HG02588 (cell line): ENCODE results near the gene TFRC.
"Not testable (repeated sequence)": the region's sequence is repeated elsewhere in the genome, so short reads cannot be mapped to it uniquely, and the experiment has no call there.

Source experiments
- ATAC-seq: cut with Tn5 transposase; IDR thresholded peaks from one replicate; pipeline ENCODE4 v1.9.1; 2021; ENCODE audit warnings: mild to moderate bottlenecking, moderate library complexity; ENCODE audit not compliant: unreplicated experiment

Gene TFRC

DNA sequence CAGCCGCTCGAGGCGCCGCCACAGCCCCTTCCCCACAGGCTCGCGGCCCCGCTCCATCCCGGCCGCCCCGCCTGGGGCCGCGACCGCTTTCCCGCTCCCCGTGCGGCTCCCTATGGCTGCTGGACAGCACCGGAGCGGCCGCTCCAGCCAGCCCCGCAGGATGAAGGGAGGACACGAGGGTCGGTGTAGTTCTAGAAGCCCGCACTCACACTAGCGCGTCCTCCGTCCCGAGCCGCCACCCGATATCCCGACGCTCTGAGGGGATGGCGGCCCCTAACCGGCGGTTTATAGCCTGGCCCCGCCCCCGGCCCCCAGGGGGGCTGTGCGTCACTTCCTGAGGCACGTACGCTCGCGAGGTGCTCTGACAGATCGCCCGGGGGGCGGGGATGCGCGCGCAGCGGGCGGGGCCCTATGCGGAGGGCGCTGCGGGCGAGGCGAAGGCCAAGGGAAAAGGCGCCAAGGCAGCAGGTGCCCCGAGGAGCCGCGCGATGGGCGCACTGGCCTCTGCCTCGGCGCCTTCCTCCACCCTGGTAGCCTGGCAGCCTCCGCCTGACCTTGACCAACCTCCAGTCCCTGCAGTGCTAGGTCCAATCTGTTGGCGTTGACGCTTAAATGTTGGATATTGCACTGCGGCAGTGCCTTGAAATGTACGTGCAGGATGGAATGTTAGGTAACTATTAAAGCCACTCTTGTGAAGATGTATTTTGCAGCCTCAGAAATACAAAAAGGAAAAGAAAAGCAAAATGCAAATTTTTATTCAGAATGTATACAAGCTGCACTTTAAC is at the start of gene TFRC:
Gene TFRC (minus strand): TSS at position 257 of the 785 bp plus-strand sequence. CDS start 4,991 bp downstream, outside the sequence.
- peak; percentile 81 for ATAC-seq

DNA sequence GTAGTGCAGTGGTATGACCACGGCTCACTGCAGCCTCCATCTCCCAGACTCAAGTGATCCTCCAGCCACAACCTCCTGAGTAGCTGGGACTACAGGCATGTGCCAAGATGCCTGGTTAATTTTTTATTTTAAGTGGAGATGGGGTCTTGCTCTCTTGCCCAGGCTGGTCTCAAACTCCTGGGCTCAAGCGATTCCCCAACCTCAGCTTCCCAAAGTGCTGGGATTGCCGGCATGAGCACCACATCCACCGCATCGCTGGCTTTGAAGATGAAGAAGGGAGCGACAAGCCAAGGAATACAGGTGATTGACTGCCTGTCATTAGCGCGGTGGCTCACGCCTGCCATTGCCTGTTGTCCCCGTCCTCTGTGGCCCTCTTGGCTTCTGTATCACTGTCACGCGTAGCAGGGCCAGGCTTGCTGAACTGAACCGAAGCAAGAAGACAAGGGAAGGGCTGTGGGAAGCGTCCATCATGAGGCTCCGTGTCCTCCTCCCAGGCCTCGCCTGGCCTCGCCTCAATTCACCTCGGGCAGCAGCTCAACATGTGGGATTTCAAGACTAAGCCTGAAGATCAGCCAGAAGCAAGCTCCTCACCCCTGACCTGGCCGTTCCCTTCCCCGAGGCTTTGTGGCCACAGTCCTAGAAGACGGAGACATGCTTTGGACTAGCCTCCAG is 46.4 kb upstream of the TFRC start:
- no peak for ATAC-seq

DNA sequence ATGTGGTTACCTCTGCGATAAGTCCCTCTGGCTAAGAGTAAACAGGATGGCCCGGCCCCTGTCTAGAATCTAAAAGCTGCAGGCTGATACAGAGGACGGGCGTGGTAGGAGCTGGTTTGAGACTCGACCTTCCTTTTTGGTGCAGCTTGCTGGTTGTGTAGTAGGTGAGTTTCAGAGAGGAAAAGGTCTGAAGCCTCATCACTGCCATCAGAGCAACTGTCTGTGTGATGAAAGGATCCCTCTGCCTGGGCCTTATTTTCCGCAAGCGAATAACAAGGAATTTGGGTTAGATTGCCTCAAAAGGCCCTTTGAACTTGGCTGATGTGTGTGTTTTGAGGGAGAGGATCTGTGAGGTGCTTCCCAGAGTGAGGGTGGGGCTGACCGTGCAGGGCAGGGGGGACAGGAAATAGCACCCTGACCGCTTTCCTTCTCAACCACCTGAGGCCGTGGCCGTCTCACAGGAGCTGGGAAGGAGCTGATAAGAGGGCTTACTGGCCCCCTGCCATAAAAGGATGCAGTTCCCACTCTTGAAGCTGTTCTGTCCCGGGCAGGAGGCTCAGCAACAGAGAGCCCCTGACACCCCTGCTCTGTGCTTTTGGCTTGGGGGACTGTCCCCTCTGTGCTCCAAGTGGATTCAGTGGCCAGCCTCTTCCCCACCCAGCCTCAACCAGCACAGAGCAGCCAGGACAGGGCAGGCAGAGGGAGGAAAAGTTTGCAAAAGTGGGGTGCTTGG is 45.6 kb upstream of the TFRC start:
- no peak for ATAC-seq

DNA sequence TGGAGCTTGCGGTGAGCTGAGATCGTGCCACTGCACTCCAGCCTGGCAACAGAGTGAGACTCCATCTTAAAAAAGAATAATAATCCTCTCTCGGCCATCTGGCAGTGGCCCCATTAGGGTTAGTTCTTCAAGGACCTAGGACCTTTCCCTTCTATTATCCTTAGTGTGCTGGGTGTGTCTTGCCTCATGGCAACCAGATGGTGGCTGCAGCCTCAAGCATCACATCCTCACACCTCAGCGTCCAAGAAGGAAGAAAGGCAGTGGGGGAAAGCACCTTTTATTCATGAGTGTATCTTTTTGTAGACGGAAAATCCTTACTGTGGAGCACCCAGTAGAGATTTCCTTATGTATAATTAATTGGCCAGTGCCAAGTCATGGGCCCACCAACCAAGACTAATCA is 42.7 kb upstream of the TFRC start:
- ATAC-seq, result no peak

DNA sequence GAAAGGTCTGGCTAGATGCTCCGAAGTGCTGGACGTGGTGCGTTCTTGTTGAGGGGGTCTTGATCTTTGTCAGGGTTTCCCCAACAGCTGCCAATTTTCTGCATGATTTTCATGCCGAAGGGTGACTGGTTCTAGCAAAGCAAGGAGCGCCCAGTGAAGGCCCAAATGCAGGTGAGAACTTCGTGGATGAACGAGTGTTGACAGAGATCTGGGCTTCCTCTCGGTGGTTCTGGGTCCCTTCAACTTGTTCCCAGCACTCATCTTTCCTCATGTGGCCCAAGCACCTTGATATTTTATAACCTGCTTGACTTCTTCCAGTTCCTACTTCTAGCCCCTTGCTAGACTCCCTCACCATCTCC is 40.8 kb upstream of the TFRC start:
- ATAC-seq, result no peak

DNA sequence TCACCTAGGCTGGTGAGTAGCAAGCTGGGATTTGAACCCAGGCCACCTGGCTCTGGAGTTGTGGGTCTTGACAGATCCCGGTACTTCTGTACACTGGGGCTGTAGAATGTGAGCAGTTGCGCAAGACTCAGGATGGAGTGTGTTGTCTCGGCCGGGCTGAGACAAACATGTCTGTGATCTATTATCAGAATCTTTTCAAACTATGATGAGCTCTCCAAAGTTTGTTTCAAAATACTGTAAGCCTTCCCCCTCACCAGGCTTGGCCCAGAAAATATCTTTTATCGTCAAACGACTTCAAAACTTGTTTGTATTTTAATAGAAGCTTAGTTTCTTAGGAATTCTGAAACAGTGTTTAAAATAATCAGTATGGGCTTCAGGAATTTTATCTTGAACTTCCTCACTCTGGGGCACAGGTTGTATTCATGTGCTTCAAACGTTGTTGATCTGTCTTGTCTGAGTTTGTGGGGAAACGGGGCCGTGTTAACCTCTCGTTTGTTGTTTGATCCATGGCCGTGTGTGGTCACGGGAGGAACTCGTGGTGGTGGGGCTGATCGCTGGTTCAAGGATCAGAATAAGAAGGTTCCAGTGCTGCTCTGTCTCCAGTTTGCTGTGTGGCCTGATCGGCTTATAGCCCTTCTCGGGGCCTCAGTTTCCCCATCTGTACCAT is 40.3 kb upstream of the TFRC start:
- ATAC-seq, result no peak

DNA sequence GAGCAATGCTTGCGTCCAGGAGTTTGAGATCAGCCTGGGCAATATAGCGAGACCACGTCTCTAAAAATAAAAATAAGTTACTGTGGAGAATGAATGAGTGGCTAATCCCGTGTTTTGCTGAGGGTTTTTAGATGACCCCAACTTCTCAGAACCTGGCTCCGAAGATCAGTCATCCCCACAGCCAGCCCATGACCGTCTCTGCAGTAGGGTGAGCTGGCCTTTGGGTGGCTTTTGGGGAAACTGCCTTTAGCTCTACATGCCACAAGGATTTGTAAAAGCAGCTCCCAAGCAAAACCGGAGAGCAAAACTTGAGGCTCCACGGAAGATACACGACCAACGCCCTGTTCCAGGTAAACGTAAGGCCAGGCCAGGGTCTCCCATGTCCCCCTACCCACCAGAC is 39.2 kb upstream of the TFRC start:
- ATAC-seq, result no peak

DNA sequence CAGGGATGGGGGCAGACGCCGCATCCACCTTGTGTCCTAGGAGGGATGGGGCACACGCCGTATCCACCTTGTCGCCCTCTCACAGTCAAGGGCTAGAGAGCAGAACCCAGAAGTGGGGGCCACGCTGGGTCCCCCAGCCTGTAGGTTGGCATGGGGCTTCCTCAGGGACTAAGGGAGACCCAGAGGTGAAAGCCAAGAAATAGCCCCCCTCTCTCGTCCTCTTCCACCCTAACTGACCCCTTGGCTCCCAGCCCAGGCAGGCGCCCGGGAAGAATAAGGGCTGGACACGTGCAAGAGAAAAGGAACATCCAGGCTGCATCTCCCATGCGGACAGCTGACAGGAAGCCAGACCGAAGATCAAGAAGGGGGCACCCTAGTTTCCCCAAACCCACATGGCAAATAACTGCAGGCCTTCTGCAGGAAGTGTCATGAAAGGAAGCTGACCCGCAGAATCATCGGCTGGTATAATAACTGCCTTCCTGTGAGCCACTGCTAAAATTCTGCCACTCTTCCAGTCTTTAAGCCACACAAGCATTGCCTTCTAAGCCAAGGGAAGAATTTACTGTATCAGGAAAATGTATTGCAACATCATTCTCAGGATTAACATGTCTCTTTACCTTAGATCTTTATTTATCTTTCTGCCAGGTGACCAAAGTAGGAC is 38.5 kb upstream of the TFRC start:
- ATAC-seq, result no peak

DNA sequence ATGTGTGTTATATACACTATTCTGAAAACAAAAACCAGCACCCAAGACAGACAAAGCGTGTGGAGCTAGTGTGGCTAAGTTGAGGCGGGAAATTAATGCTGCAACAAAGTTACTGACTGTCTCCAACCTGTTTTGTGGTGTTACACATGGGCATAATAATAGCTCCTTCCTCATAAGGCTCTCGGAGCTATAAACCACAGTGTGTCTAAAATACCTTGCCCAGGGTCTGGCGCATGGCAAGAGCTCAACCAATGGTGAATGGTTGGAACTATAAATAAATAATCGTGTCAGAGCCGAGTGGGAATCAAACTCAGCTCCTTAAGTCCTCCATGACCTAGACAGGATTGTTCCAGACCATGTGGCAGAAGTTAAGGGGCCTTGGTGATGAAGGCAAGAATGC is 35.9 kb upstream of the TFRC start:
- ATAC-seq, result no peak

DNA sequence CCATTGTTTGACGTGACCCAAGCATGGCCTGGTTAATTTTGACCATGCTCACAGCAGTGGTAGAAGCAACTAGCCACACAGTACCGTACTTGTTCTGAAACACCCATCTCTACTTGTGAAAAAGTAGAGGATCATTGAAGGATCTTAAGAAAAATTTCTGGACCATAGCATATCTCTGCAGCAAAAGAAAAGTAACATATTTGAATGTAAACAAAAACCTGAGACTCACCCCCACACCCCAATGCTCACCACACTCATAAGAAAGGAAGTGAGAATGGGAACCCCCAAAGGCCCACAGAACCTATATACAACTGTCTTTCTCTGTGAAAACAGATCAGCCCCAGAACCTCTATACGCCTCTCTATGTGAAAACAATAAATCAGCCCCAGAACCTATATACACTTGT is 33.8 kb upstream of the TFRC start:
- peak; percentile 72 for ATAC-seq

DNA sequence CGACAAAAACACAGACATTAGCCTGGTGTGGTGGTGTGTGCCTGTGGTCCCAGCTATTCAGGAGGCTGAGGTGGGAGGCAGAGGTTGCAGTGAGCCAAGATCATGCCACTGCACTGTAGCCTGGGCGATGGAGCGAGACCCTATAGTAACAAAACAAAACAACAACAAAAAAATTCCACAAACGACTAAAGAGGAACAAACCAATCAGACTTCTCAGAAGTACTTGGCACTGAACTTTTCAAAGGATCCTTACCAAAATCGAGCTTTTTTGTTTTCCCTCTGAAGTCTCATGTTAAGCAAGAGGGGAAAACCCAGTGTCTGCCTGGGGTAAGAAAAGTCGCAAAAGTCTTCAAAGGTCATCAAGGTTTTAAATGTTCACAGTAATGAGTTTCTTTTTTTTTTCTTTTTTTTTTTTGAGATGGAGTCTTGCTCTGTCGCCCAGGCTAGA is 30.1 kb upstream of the TFRC start:
- peak; percentile 38 for ATAC-seq

DNA sequence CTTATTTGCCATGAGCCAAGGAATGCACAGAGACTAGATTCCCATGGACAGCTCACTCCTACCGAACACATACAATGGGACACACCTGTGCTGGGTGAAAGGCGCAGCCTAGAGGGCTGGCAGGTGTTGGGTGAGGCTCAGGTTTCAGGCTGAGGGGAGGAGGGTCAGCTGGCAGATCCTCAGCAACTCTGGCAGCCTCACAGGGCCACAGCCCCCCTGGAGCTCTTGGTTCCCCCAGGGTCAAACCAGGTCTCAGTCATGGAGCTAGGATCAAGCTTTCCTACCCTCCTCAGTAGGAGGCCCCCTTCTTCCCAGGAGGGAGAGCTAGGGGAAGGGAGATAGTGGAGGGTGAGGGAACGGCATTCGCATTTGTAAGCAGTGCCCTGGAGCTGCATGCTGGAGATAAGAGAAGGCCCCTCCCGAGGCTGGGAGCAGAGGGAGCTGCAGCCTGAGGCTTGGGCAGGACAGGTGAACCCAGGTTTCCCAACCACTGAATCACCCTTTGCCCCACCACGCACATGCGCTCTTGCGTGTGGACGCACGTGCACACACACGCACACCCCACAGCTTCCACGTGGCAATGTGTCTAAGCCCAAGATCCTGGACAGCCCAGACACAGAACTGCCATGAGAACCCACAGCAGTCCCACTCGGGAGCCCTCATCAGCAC is 26.3 kb upstream of the TFRC start:
- ATAC-seq, result no peak

DNA sequence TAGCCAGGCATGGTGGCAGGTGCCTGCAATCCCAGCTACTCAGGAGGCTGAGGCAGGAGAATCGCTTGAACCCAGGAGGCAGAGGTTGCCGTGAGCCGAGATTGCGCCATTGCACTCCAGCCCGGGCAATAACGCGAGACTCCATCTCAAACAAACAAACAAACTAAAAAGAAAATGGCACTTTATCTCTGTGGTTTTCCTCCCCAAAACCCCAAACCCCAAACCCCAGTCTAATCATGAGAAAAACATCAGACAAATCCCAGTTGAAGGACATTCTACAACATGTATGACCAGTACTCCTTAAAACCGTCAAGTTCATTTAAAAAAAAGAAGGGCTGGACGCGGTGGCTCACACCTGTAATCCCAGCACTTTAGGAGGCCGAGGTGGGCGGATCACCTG is 22.8 kb upstream of the TFRC start:
- not testable (repeated sequence) for ATAC-seq

DNA sequence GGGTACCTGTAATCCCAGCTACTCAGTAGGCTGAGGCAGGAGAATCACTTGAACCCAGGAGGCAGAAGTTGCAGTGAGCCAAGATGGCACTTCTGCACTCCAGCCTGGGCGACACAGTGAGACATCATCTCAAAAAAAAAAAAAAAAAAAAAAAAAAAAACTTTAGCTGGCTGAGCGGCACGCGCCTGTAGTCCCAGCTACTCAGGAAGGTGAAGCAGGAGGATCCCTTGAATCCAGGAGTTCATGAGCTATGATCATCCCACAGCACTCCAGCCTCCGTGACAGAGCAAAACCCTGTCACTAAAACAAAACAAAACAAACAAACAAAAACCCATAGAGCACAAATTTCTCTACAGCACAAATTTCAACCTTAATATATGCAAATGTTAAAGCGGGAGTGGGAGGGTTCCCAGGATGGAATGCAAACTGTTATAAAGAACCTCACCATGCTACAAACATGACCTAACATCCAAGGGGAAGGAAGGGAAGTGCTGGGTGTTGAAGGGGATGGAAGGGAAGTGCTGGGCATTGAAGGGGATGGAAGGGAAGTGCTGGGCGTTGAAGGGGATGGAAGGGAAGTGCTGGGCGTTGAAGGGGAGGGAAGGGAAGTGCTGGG is 16.6 kb upstream of the TFRC start:
- ATAC-seq, result not testable (repeated sequence)

DNA sequence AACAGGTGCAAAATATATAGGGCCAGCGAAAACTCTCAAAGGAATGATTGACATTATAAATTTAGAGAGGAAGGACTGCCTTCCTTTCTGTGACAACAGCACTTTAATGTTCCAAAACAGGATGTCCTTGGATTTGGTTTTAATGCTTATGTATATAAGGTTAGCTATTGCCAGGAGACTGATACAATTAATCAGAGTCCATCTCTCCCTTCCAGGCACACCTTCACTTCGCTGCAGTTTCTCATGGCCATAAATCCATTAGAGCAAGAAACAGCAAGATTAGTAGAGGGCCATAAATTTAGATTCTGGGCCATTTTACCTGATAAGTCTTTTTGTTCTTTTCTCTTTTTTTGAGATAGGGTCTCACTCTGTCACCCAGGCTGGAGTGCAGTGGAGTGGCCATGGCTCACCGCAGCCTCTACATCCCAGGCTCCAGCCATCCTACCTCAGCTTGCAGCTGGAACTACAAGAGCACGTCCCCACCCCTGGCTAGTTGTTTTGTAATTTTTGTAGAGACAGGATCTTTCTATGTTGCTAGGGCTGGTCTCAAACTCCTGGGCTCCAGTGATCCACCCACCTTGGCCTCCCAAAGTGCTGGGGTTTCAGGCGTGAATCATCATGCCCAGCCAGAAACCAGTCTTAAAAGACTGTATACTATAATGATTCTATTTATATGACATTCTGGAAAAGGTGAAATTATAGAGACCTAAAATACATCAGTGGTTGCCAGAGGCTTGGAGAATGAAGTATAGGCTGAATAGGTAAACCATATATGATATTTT is 15.7 kb upstream of the TFRC start:
- no peak for ATAC-seq

DNA sequence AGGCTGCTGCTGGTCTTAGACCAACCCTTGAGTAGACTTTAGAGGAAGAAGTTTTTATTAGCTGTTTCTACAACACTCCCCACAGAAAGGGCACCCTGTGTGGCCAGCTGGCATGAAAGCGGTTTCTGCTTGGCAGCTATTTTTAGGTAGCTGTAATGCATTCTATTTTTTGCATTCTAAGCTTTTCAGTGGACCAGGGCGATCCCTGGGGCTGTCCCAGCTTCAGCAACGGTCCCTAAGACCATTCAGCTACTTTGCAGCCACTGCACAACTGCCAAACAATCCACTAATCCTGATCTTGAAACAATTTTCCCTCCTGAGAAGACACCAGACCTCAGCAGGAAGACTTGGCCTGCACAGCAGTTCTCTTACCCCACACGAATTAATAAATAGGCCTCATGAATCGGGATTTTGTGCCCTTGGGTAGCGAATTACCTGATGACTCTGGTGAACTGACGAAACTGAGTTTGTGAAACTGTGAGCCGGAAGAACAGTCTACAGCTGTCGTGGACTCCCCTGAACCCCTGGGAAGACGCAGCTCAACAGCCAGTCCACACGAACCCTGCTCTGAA is 14.6 kb upstream of the TFRC start:
- peak; percentile 83 for ATAC-seq

DNA sequence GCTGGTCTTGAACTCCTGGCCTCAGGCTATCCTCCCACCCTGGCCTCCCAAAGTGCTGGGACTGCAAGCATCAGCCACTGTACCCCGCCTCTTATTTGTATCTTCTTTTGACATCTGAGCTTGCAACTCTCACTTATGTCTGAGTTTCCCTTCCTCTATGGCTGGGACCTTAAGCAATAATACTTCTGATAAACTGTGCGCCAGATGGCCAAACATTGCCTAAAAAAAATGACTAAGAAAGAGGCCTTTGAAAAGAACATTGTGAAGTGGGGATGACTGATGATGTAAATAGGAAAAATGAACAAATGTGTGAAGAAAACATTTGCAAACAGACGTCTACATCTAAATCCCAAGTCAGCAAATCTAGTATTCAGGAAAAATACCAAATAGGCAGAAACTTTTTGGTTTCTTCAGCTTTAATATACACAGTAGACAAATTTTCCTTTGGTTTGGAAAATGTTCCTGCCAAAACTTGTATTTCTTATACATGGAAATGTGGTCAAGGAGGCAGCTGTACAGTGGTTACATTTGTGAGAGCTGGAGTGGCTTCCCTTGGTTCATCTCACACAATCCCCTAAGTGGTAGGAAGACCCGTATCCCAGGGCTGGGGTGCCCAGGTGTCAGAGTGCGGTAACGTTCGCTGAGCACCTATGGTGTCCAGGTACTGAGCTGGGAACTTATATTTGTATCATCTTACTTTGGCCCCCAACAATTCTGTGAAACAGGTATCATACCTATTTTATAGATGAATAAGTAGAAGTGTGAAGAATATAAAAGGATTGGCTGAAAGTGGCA is 11.6 kb upstream of the TFRC start:
- ATAC-seq, result no peak

DNA sequence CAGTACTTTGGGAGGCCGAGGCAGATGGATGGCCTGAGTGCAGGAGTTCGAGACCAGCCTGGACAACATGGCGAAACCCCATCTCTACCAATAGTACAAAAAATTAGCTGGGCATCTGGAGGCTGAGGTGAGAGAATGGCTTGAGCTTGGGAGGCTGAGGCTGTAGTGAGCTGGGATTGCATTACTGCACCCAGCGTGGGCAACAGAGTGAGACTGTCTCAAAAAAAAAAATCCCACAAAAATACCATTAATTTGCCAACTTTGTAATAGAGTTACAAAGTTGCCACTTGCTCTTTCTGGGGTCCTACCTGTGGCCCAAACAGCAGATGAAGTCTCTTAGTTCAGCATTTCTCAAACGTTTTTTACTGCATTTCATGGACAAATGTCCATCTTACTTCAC is 6.0 kb upstream of the TFRC start:
- ATAC-seq, result no peak
